H9 (cell line): ENCODE results near the gene ILK. TPM values are rescaled to one million over a fixed set of nuclear protein-coding genes. Genes with fewer than 3 reads are reported as not detected.

Experiments used
- DNase-seq: peaks from one replicate; pipeline ENCODE4 v3.0.0-alpha.2; 2017
- H2AFZ ChIP-seq: one replicate; pipeline ENCODE4 v1.6.1; 2013; ENCODE audit warnings: mild to moderate bottlenecking, low read length, control low read depth, moderate library complexity
- H2AK5ac ChIP-seq: 2 replicates; pipeline ENCODE4 v1.6.1; 2013; ENCODE audit warnings: low read length, control low read depth, mixed read lengths; ENCODE audit not compliant: insufficient read length
- H2BK120ac ChIP-seq: one replicate; pipeline ENCODE4 v1.6.1; 2013; ENCODE audit warnings: low read depth, mild to moderate bottlenecking, low read length, control low read depth, inconsistent platforms; ENCODE audit not compliant: poor library complexity, severe bottlenecking
- H2BK12ac ChIP-seq: 2 replicates; pipeline ENCODE4 v1.6.1; 2013; ENCODE audit warnings: low read length, control low read depth, mixed read lengths, low read depth; ENCODE audit not compliant: insufficient read length
- H2BK15ac ChIP-seq: 2 replicates; pipeline ENCODE4 v1.6.1; 2013; ENCODE audit warnings: low read depth, low read length, control low read depth
- H2BK20ac ChIP-seq: one replicate; pipeline ENCODE4 v1.6.1; 2013; ENCODE audit warnings: low read depth, mild to moderate bottlenecking, low read length, control low read depth, inconsistent platforms; ENCODE audit not compliant: poor library complexity, severe bottlenecking
- H2BK5ac ChIP-seq: 2 replicates; pipeline ENCODE4 v1.6.1; 2013; ENCODE audit warnings: low read length, control low read depth, mixed read lengths; ENCODE audit not compliant: insufficient read length
- H3K14ac ChIP-seq: 2 replicates; pipeline ENCODE4 v1.6.1; 2013; ENCODE audit warnings: low read length, control low read depth; ENCODE audit not compliant: insufficient read depth
- H3K18ac ChIP-seq: 2 replicates; pipeline ENCODE4 v1.6.1; 2013; ENCODE audit warnings: low read depth, mild to moderate bottlenecking, mixed read lengths, low read length, control low read depth; ENCODE audit not compliant: insufficient read length
- H3K23ac ChIP-seq: 2 replicates; pipeline ENCODE4 v1.6.1; 2013; ENCODE audit warnings: low read length, control low read depth, mixed read lengths, low read depth; ENCODE audit not compliant: insufficient read length
- H3K23me2 ChIP-seq: 2 replicates; pipeline ENCODE4 v1.6.1; 2013; ENCODE audit warnings: low read depth, mild to moderate bottlenecking, mixed read lengths, low read length, control low read depth; ENCODE audit not compliant: insufficient read length, poor library complexity, severe bottlenecking
- H3K27ac ChIP-seq: 2 replicates; pipeline ENCODE4 v1.5.1; 2013; ENCODE audit warnings: low read length, control low read depth, mixed read lengths, low read depth; ENCODE audit not compliant: insufficient read length
- H3K27me3 ChIP-seq: 2 replicates; pipeline ENCODE4 v1.6.1; 2013; ENCODE audit warnings: low read length, control low read depth, inconsistent platforms; ENCODE audit not compliant: insufficient read depth
- H3K4ac ChIP-seq: 2 replicates; pipeline ENCODE4 v1.6.1; 2013; ENCODE audit warnings: low read depth, mild to moderate bottlenecking, control low read depth, inconsistent platforms, low read length, moderate library complexity
- H3K4me1 ChIP-seq: 2 replicates; pipeline ENCODE4 v1.6.1; 2013; ENCODE audit warnings: low read length, control low read depth, inconsistent platforms; ENCODE audit not compliant: insufficient read depth
- H3K4me2 ChIP-seq: 2 replicates; pipeline ENCODE4 v1.6.1; 2013; ENCODE audit warnings: low read length, control low read depth, mixed read lengths; ENCODE audit not compliant: insufficient read length, insufficient read depth
- H3K56ac ChIP-seq: 2 replicates; pipeline ENCODE4 v1.6.1; 2013; ENCODE audit warnings: low read depth, mild to moderate bottlenecking, mixed read lengths, low read length, control low read depth; ENCODE audit not compliant: insufficient read length
- H3K79me1 ChIP-seq: 2 replicates; pipeline ENCODE4 v1.6.1; 2013; ENCODE audit warnings: low read depth, mild to moderate bottlenecking, moderate library complexity, low read length, control low read depth, inconsistent platforms; ENCODE audit not compliant: insufficient read depth, poor library complexity, severe bottlenecking
- H3K79me2 ChIP-seq: 2 replicates; pipeline ENCODE4 v1.6.1; 2013; ENCODE audit warnings: low read length, control low read depth, inconsistent platforms; ENCODE audit not compliant: insufficient read depth
- H3K9ac ChIP-seq: 2 replicates; pipeline ENCODE4 v1.6.1; 2013; ENCODE audit warnings: low read length, control low read depth, mixed read lengths; ENCODE audit not compliant: insufficient read length; ENCODE audit errors: extremely low read depth
- H3K9me3 ChIP-seq: one replicate; pipeline ENCODE4 v1.6.1; 2013; ENCODE audit warnings: low read depth, low read length, inconsistent platforms; ENCODE audit not compliant: control insufficient read depth
- H3T11ph ChIP-seq: one replicate; pipeline ENCODE4 v1.6.1; 2013; ENCODE audit warnings: mild to moderate bottlenecking, low read length, control low read depth, inconsistent platforms
- H4K20me1 ChIP-seq: one replicate; pipeline ENCODE4 v1.6.1; 2013; ENCODE audit not compliant: control insufficient read depth, insufficient read length, insufficient read depth
- H4K5ac ChIP-seq: 2 replicates; pipeline ENCODE4 v1.6.1; 2013; ENCODE audit warnings: low read depth, mild to moderate bottlenecking, mixed read lengths, low read length, control low read depth; ENCODE audit not compliant: insufficient read length
- H4K8ac ChIP-seq: replicated peaks from 2 replicates; pipeline ENCODE4 v1.6.1; 2013; ENCODE audit warnings: low read length, control low read depth, mixed read lengths, low read depth; ENCODE audit not compliant: insufficient read length
- H4K91ac ChIP-seq: 2 replicates; pipeline ENCODE4 v1.6.1; 2013; ENCODE audit warnings: low read depth, mild to moderate bottlenecking, moderate library complexity, mixed read lengths, low read length, control low read depth; ENCODE audit not compliant: insufficient read length
- H3K27ac Mint-ChIP-seq, 3 experiments: 2 replicates in 2 of 3; 3 replicates in 1 of 3; pipeline ENCODE4 v1.8.0; 2020 to 2021; ENCODE audit warnings: mixed read lengths in 3 of 3, mild to moderate bottlenecking in 1 of 3, moderate library complexity in 1 of 3
- H3K27me3 Mint-ChIP-seq: 2 replicates; pipeline ENCODE4 v1.8.0; 2021; ENCODE audit warnings: low read depth, mild to moderate bottlenecking, moderate library complexity, mixed read lengths
- H3K36me3 Mint-ChIP-seq, 3 experiments: 2 replicates in 2 of 3; 3 replicates in 1 of 3; pipeline ENCODE4 v1.8.0; 2020 to 2021; ENCODE audit warnings: low read depth in 3 of 3, mixed read lengths in 3 of 3; ENCODE audit not compliant: insufficient read depth in 1 of 3
- H3K4me1 Mint-ChIP-seq, 2 experiments: 2 replicates each; pipeline ENCODE4 v1.8.0; 2020; ENCODE audit warnings: mixed read lengths in 2 of 2
- H3K4me3 Mint-ChIP-seq, 2 experiments: 2 replicates in 1 of 2; 3 replicates in 1 of 2; pipeline ENCODE4 v1.8.0; 2020 to 2021; ENCODE audit warnings: mild to moderate bottlenecking in 2 of 2, mixed read lengths in 2 of 2, moderate library complexity in 1 of 2
- H3K9me3 Mint-ChIP-seq, 2 experiments: 2 replicates in 1 of 2; 3 replicates in 1 of 2; pipeline ENCODE4 v1.8.0; 2020; ENCODE audit warnings: mild to moderate bottlenecking in 2 of 2, mixed read lengths in 2 of 2, moderate library complexity in 1 of 2
- CTCF ChIP-seq: fragments of 200-600 bp; sonication (generic); conservative IDR thresholded peaks from 3 replicates; pipeline ENCODE4 v1.8.0; 2021; ENCODE audit warnings: antibody characterized with exemption, mild to moderate bottlenecking
- WGBS: extraction: QIAGEN DNeasy Blood & Tissue Kit; methylation state at CpG from one replicate; pipeline ENCODE4 v1.1.7; 2013; ENCODE audit warnings: missing lambda C conversion rate, low lambda C conversion rate, mixed read lengths; ENCODE audit not compliant: insufficient read length; ENCODE audit errors: extremely low coverage; 5-methylcytosine and 5-hydroxymethylcytosine counted together
- total RNA-seq: library from RNA; stranded (reverse); gene quantifications from 2 replicates; pipeline ENCODE4 v1.2.1, GENCODE V29; 2021

Gene ILK
- total RNA-seq, 1 experiment from 2014 or later = 100 TPM

- no peak overlapping the region for H3K9ac ChIP-seq
- H3K23ac ChIP-seq = no peak overlapping the region
- no peaks in the 10 kb centered on the region for H3K9me3 Mint-ChIP-seq
- no peak overlapping the region for H3K27ac ChIP-seq
- no peaks in the 10 kb centered on the region; a peak in 2 of 4 replicates for H3K4me1 Mint-ChIP-seq
- no peaks in the 10 kb centered on the region for H3K79me2 ChIP-seq
- no peak overlapping the region for H2BK120ac ChIP-seq
- H3K4me2 ChIP-seq = no peak overlapping the region
- peaks cover 8% of the 10 kb centered on the region for H3K23me2 ChIP-seq
- H3K36me3 Mint-ChIP-seq = peaks cover 0 to 14% (median 7%) of the 10 kb centered on the region in 3 experiments; a peak in 6 of 7 replicates
- H2BK15ac ChIP-seq = no peak overlapping the region
- no peak overlapping the region for H2AK5ac ChIP-seq
- WGBS = no CpG with 5 or more reads among the region's 16 CpGs
- no peak overlapping the region for H3K56ac ChIP-seq
- H4K91ac ChIP-seq = no peak overlapping the region
- no peak overlapping the region for H2BK5ac ChIP-seq
- no peak overlapping the region for H3K4ac ChIP-seq
- no peaks in the 10 kb centered on the region for H4K20me1 ChIP-seq
- H2AFZ ChIP-seq = no peak overlapping the region
- no peaks in the 10 kb centered on the region for H3K9me3 ChIP-seq
- no peak overlapping the region for H3K4me3 Mint-ChIP-seq
- no peak overlapping the region for H2BK20ac ChIP-seq
- no peak overlapping the region for H3K14ac ChIP-seq
- no peak overlapping the region for H4K8ac ChIP-seq
- H4K5ac ChIP-seq = no peak overlapping the region
- H3K4me1 ChIP-seq = no peaks in the 10 kb centered on the region
- H3T11ph ChIP-seq = no peak overlapping the region
- H3K27me3 ChIP-seq = no peaks in the 10 kb centered on the region
- H3K27ac Mint-ChIP-seq = 0 out of 7 replicates have a peak overlapping the region, but pooled peaks of 1 of the 3 experiments have one; percentile 8
- H2BK12ac ChIP-seq = no peak overlapping the region
- no peak overlapping the region for H3K18ac ChIP-seq
- TF ChIP-seq CTCF = no peak
- no peaks in the 10 kb centered on the region for H3K79me1 ChIP-seq
- H3K27me3 Mint-ChIP-seq = no peaks in the 10 kb centered on the region
- DNase-seq = no peak
Observed at GRCh38 chr11:6621711-6622211, 18.2 kb downstream of the ILK start.
